ENCODE measurements around the gene CDK19. TPM values are rescaled to one million over a fixed set of nuclear protein-coding genes. Genes with fewer than 3 reads are reported as not detected.

The CDK19 gene
- total and polyA plus RNA-seq, 2 of the 4 experiments (the other 2 are of a cell fraction): 6.0 to 6.8 TPM

DNA sequence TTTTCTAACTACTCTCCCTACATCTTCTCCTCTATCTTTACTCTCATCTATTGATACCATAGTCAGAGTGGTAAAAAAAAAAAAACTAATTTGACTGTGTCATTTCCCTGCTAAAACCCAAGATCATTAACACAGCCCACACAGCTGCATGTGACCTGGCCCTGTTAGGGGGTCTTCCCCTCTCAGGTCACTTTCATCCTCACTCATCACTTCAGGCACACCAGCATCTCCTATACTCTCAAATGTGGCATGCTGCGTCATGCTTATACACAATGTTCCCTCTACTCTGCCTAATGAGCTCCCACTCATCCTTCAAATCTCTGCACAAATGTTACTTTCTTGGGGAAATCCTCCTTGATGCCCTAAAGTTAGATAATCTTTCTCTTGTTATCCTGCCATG is 86.8 kb downstream of the CDK19 start:
- no peak overlapping the region for H3K14ac ChIP-seq (replicated peaks; ENCODE audit: low read depth, low read length)
- no peak overlapping the region for H3K4ac ChIP-seq (ENCODE audit: low read depth, low read length)
- intact Hi-C loops (cut with micrococcal nuclease) (no loop called here), in situ Hi-C loops (cut with MboI; ENCODE audit: low sequenced_read_pairs) (no loop called here), dilution Hi-C loops (cut with HindIII; ENCODE audit: low sequenced_read_pairs, unreplicated experiment) (no loop called here)
- H4K91ac ChIP-seq (ENCODE audit: insufficient read depth, low read depth, low read length): no peak overlapping the region
- no peak overlapping the region for H2BK15ac ChIP-seq (ENCODE audit: low read depth, low read length)
- no peaks in the 10 kb centered on the region for H3K36me3 ChIP-seq (ENCODE audit: control insufficient read depth, insufficient read depth, low read length)
- H3K4me1 ChIP-seq (ENCODE audit: control insufficient read depth, insufficient read depth, low read length): no peaks in the 10 kb centered on the region
- H2BK120ac ChIP-seq (ENCODE audit: low read depth, low read length): no peak overlapping the region
- H3K18ac ChIP-seq (ENCODE audit: low read depth, low read length): no peak overlapping the region
- no peak overlapping the region for H4K8ac ChIP-seq (ENCODE audit: low read depth in 2 of 2, low read length in 2 of 2)
- no peak overlapping the region for H2AK9ac ChIP-seq (replicated peaks; ENCODE audit: low read depth, low read length, poor library complexity)
- 100% methylated on average over 1 of the region's 1 CpG; no CpG with 5 or more reads in 1 of the 2 experiments for WGBS, 2 experiments (ENCODE audit: extremely low coverage in 2 of 2, insufficient read length in 1 of 2)
- DNase-seq: no peak
- no peaks in the 10 kb centered on the region for H3K27me3 ChIP-seq (ENCODE audit: control insufficient read depth, insufficient read depth, low read length)
- no peaks in the 10 kb centered on the region for H3K9me1 ChIP-seq (ENCODE audit: insufficient read depth, low read length)
- no peak overlapping the region for H2BK20ac ChIP-seq (ENCODE audit: low read depth, low read length)
- H4K5ac ChIP-seq (ENCODE audit: low read depth, low read length): no peak overlapping the region
- ChIA-PET CTCF (interaction anchor here (1.1 kb wide), 1 partner anchor 13 kb away, joined by 6 read pairs; no protein-coding TSS in a partner anchor), POLR2A (ENCODE audit: unreplicated experiment) (no interaction called here)
- TF ChIP-seq MXI1 (IDR thresholded peaks at IDR 0.05; ENCODE audit: borderline replicate concordance, low read depth, low read length): no peak
- peaks cover 0 to 2% of the 10 kb centered on the region in 2 experiments; a peak in 2 of 4 replicates for H3K79me1 ChIP-seq (ENCODE audit: low read depth in 1 of 2, low read length in 2 of 2)
- H3K56ac ChIP-seq (ENCODE audit: extremely low read depth, insufficient read depth, low read length): no peak overlapping the region
- BruUV-seq (replicated peaks): no TSS peak
- H3K4me3 ChIP-seq (ENCODE audit: insufficient read depth, low read depth, low read length): no peak overlapping the region
- no peak for ATAC-seq (ENCODE audit: low read depth)
- H3K23ac ChIP-seq (ENCODE audit: low read depth, low read length): no peak overlapping the region
- H4K20me1 ChIP-seq (ENCODE audit: insufficient read depth, low read length): no peaks in the 10 kb centered on the region
- no peak overlapping the region for H3K9ac ChIP-seq (ENCODE audit: low read depth, low read length)
- H3K9me3 ChIP-seq (ENCODE audit: control insufficient read depth, insufficient read depth, low read length): no peaks in the 10 kb centered on the region
- no peak overlapping the region for H3K27ac ChIP-seq (ENCODE audit: insufficient read depth, low read length)
- H3K4me2 ChIP-seq (ENCODE audit: low read depth, low read length): no peak overlapping the region
- no peak overlapping the region for H2BK5ac ChIP-seq (ENCODE audit: low read depth, low read length, poor library complexity, severe bottlenecking)
- no peak overlapping the region for H2AFZ ChIP-seq (replicated peaks; ENCODE audit: low read length, poor library complexity)
- H2AK5ac ChIP-seq (ENCODE audit: low read depth, low read length): no peak overlapping the region

Data from IMR-90 (cell line).